ENCODE measurements around the gene PCDH12.

The PCDH12 gene

DNA sequence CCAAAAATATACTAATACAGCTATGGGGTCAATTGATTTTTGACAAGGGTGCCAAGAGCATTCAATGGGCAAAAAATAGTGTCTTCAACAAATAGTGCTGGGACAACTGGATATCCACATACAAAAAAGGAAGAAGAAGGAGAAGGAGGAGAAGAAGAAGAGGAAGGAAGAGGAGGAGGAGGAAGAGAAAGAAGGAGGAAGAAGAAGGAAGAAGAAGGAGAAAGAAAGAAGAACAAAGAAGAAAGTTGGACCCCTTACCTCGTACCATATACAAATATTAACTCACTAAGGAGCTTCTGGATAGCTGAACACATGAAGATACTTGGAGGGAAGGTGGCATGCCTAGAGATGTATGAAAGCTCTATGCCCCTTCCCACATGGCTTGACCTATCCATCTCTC is 51.5 kb downstream of the PCDH12 start:
- DNase-seq: no peak

DNA sequence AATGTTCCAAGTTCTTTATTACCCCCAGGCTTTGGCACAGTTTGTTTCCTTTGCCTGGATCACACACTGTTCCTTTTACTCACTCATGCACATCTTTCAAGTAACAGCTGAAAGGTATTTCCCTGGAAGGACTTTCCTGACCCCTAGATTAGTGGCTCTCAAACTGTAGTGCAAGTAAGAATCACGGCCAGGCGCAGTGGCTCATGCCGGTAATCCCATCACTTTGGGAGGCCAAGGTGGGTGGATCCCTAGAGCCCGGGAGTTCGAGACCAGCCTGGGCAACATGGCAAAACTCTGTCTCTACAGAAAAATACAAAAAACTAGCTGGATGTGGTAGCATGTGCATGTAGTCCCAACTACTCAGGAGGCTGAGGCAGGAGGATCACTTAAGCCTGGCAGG is 53.5 kb downstream of the PCDH12 start:
- no peak for DNase-seq

DNA sequence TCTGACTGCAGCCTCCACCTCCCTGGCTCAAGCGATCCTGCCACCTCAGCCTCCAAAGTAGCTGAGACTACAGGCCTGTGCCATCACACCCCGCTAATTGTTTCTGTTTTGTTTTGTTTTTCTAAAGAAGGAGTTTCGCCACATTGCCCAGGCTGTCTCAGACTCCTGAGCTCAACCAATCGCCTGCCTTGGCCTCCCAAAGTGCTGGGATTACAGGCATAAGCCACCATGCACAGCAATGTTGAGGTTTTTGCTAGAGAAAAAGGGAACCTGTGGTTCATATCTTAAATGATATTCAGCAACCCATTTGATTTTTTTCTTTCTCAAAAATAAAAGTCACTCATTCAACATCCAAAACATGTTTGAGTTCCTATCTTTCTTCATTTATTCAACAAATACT is 54.7 kb downstream of the PCDH12 start:
- peak in 1 of 2 donors; percentile 34 for DNase-seq

DNA sequence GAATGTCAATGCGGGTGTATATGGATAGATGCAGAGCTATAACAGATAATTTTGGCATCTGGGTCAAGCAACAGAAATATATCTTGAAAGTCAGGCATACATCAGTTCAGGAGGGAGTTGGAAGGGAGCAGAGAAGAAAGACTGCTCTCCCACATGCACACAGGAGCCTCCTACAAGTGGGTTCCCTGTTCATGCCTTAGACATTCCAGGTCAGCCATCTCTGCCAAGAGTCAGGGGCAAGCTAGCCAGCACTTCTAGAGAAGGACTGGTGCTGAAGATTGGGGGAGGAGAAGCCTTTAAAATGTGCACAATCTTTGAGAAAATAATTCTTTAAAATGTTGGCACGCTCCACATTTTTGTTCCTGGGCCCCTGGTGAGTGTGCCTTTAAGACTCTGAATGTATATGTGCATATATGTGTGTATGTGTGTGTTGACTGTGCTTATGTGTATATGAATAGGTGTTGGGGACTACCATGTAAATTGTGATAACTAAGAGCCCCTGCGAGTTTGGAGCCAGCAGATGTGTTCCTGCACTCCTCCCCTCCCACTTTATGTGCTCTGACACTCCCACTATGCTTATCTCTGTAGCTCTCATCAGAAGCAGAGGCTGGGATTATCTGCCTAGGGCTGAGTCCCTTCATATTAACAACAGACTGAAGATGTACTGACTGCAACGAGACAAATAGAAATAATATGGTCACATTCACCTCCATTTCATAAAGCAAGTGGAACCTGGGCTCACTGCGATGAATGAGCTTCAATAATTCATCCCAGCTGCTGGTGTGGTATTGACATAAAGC is 55.8 kb downstream of the PCDH12 start:
- DNase-seq: no peak

DNA sequence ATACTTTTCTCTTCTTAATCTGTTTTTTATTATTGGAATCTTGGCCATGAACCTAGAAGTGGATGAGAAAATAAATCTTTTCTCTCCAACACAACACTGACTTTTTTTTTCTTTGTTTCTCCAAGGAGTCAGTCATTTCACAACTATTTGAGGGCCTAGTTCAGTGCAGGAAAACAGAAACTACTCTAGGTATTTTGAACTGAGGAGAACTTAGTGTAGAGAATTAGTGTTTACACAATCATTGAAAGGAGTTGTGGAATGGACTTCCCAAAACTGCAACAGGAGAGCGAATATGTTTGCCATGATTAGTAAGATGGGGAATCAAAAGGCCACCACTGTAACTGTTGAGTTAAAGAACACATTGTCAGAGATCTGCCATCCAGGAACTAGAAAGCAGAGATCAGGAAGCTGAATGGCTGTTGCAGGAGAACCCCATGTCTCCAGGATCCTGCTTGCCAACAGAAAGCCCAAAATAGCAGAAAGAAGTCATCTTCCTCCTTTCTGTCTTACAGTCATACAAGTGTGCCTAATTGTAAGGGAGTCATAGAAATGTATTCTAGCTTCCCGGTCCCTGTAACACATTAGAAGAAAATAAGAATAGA is 59.5 kb downstream of the PCDH12 start:
- no peak for DNase-seq

DNA sequence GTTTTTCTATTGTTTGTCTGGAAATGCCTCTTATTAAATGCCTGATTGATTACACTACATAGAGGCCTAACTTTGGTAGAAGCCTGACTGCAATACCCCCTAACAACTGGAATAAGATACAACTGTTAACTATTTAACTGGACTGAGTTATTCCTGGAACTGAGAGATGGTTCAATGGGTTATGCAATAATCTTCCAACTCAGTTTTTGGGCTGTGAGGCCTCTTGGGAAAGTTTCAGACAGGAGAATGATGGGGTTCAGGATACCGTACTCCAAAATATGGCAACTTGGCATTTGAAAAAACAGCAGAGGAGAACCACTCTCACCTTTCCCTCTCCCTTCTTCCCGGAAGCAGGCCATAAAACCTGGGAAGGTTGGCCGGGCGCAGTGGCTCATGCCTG is 60.6 kb downstream of the PCDH12 start:
- DNase-seq: no peak

Data from CD4-positive, alpha-beta T cell treated with Interleukin-4 for 1 hour (primary cell).